AG08395 (cell line): ENCODE data around the gene ST6GALNAC6.
"Not testable (repeated sequence)": the region's sequence is repeated elsewhere in the genome, so short reads cannot be mapped to it uniquely, and the experiment has no call there.

Experiments used
- DNase-seq: peaks from one replicate; pipeline ENCODE4 v3.0.0; 2012; ENCODE audit warnings: mixed read lengths, low spot score

ST6GALNAC6 gene

DNA sequence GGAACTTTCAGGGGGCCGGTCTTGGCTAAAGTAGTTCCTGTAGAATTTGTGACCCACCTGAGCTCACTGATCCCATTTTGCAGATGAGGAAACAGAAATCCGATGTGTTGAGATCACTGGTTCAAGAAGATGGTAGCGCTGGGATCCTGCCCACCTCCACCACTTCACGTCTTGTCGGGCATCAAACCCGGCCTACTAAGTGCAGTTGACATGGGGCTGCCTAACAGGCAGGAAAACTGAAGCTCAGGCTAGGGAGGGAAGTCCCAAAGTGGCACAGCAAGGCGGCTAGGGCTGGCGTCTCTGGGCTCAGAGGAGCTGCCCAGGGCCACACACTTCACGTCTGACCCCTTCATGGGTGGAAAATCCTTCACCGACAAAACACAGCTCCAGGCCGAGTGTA is 44.4 kb downstream of the ST6GALNAC6 start:
- DNase-seq: no peak

GRCh38 chr9:127854184-127854806 is 45.1 kb downstream of the ST6GALNAC6 start, which contains the start of gene ENG:
TSS of gene ENG (minus strand) at chr9:127854658. CDS start at chr9:127854355, 303 bp downstream.
- peak; percentile 73 for DNase-seq

GRCh38 chr9:127853312-127854183 is 45.9 kb downstream of the ST6GALNAC6 start:
- peak; percentile 44 for DNase-seq

GRCh38 chr9:127852829-127853228 is 46.6 kb downstream of the ST6GALNAC6 start:
- DNase-seq: no peak

GRCh38 chr9:127850286-127850830 is 49.0 kb downstream of the ST6GALNAC6 start:
- DNase-seq: no peak

DNA sequence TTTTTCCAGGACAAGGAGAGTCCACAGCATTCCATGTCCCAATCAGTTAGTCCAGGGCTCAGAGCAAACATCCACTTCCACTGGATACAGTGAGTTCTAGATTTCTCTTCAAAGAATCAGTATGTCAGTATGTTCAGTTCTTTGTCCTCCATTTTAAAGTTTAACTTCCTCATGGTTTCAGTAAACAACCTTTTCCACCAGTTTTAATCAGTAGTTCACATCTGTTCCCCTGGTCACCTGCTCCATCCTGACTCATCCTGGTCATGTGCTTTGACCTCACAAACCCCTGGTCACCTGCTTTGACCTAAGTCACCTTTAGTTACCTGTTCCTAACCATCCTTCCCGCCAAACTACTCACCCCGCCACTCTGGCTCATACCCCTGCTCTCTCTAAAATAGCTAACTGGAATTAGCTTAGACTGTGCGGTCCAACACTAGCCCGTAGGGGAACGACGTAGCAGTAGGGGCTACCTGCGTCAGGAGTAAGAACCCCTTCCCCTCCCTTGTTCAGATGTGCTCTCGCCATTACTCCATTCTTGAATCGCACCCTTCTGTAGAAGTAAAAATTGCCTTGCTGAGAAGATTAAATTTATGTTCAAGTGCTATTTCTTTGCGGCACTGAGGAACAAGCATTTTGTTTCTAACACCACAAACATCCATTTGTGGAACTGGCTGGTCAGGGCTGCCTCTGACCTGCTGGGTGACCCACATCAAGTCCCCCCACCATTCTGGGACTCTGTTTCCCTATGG is 50.5 kb downstream of the ST6GALNAC6 start:
- no peak for DNase-seq

DNA sequence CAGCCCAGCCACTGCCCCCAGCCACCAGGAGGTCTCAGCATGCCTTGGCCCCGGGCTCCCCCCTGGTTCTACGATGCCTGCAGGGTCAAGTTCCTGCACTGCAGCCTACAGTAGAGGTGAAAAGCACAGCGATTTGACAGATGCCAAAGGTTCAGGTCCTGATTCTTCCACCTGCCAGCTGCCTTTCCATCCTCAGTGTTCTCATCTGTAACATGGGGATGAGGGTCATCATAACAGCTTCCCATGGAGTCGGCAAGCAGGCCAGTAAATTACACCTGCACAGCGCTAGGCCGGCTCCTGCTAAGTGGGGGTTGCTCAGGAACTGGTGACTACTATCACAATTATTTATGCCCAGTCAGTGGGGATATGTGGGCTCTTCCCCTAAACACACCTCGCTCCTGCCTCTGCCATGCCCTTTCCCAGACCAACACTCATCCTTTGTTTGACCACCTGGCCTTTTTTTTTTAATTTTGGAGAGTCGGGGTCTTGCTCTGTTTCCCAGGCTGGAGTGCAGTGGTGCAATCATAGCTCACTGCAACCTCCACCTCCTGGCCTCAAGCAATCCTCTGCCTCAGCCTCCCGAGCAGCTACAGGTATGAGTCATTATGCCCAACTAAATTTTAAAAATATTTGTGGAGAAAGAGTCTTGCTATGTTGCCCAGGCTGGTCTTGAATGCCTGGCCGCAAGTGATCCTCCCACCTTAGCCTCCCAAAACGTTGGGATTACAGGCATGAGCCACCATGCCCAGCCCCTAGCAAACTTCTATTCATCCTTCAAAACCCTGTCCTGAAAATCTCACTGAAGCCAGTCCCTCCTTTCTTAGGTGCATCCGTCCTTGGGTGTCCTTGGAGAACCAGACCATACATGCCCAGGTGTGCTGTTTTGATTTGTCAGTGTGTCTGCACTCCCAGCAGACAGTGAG is 51.3 kb downstream of the ST6GALNAC6 start:
- DNase-seq: no peak

DNA sequence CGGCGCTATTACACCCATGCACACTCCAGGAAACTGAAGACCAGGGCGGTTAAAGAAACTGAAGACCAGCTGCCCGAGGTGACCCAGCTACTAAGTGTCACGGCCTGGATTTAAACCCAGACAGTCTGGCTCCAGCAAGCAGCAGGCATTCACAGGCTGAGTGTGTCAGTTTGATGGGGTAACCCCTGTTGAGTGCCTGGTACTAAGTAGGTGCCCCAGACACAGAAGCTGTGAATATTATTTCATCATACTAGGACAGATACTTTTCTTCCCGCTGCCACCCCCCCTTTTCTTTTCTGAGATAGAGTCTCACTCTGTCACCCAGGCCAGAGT is 52.3 kb downstream of the ST6GALNAC6 start:
- DNase-seq: peak; percentile 13

DNA sequence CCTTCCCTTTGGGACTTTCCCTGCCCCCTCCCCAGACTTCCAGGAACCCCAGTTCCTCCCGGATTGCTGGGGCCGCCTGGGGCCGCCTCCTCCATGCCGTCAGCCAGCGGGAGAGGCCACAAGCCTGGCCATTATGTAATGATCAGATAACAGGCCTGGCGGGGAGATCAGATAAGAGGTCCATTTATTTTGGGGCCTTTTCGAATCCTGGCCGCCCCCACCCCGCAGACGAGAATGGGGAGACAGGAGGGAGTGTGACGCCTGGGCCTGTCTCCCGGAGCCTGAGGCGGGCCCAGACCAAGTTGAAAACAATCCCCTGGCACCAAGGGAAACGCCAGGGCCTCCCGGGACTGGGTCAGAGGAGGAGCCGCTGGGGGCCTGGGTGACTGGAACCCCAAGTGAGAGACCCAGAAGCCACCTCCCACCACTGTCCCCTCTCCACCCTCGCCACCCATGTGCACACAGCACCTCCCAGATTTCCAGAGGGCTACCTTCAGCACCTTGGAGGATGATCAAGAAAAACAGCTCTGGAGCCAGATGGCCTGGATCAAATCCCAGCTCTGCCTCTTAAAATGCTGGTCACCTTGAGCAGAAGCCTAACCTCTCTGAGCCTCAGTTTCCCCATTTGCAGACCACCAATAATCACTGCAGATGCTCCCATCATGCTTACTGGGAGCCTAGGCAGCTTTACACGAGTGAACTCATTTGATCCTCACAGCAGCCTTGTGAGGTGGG is 52.8 kb downstream of the ST6GALNAC6 start:
- DNase-seq: no peak

- DNase-seq: not testable (repeated sequence)
Observed at GRCh38 chr9:127845619-127846018, 53.8 kb downstream of the ST6GALNAC6 start.

DNA sequence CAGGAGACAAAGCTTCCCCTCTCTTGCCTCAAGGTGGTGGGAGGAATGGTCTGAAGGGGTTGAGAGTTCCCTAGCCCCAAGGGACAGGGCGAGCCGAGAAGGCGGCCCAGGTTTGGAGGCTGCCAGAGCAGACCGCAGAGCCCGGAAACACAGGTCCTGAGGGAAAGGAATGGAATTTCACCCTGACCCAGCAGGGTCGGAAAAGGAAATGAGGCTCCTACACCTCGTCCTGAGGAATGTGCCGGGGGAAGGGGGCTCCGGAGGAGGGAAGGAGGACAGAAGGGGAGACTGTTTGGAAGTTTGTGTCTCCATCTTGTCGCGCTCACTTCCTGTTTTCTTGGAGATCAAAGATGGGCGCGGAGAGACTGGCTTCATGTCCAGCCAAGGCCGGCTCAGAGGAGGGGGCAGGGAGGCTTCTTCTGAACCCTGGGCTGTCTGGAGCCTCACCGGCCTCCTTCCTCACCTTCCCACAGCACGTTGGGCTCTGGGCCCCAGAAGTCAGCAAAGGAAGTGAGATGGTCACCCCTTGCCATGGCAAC is 54.5 kb downstream of the ST6GALNAC6 start:
- DNase-seq: no peak

- no peak for DNase-seq
Observed at GRCh38 chr9:127841087-127841835, 58.1 kb downstream of the ST6GALNAC6 start.

DNA sequence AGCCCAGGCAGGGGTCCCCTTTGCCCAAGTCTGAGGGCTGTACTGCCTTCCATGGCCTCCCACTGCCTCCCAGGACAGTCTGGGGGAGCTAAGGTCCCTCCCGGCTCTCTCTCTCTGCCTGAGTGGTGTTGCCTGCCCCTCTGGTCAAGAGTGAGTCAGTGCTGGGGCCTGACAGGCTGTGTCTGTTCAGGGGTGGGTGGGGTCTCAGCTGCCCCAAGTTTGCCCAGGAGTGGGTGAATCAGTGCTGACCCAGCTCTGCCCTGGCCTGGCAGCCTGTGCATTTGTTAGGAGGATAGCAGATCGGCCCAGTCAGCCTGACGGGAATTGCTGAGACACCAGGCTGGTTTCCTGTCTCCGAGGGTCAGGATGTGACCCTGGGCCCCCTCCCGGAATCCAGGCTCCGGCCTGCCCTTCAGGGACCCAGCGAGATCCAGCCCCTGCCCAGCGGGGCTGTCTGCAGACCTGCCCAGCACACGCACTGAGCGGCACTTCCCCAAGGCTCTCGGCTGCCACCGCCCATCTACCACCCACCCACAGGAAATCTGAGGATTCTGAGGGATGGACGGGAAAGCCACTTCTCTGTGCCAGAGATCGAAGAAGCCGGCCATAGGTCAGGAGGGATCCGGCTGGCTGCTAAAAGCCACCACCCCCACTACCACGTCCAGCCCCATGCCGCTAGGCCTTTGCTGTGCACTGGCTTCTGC is 60.9 kb downstream of the ST6GALNAC6 start:
- peak; percentile 96 for DNase-seq

GRCh38 chr9:127837346-127837745 is 62.1 kb downstream of the ST6GALNAC6 start:
- DNase-seq: no peak

DNA sequence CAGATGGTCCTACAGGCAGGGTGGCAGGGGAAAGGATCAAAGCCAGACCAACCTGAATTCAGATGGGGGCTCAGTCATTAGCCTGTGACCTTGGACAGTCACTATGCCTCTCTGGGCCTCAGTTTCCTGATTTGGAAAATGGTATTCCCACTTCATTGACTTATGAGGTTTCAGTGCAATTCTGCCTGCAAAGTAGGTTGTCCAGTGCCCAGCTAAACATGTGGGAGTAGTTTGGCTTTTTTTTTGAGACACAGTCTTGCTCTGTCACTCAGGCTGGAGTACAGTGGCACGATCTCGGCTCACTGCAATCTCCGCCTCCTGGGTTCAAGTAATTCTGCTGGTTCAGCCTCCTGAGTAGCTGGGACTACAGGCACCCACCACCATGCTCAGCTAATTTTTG is 62.8 kb downstream of the ST6GALNAC6 start:
- not testable (repeated sequence) for DNase-seq

DNA sequence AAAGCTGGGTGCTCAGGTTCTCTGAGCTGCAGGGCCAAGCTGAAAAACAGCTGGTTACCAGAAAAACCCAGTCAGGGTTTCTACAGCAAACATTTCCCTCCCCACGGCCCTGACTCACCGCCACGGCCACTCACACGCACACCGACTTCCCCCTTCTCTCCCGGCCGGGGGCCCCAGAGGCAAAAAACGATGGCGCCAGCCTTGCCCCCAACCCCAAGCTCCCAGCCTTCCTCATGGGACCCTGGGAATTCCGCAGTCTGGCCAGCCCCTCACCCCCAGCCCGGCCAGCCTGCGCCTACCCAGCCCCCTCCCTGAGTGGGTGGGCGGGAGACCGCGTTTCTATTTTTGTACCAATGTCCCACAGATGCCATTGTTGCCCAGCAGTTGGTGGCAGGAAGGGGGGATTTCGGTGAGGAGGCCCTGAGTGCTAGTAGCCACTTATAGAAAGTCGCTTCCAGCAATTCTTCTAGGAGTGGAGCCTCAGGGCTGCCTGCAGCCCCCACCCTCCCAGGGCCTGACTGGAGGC is 63.3 kb downstream of the ST6GALNAC6 start:
- DNase-seq: peak; percentile 87
